ENCODE results near the gene MACROH2A2.

GRCh38 chr10:70124415-70124814 lies 71.8 kb downstream of the MACROH2A2 start:
- TF ChIP-seq TAF1 (IDR thresholded peaks at IDR 0.05; ENCODE audit: low read depth, low read length) = no peak
- no peak for TF ChIP-seq POLR2A (IDR thresholded peaks at IDR 0.05; ENCODE audit: low read depth, low read length)
- TF ChIP-seq POLR2AphosphoS5 (IDR thresholded peaks at IDR 0.05; ENCODE audit: low read depth, low read length) = no peak

Measured in GM12891 (cell line).